LHCN-M2 (cell line): ENCODE results near the gene LOC101059915.
"Not testable (repeated sequence)": the region's sequence is repeated elsewhere in the genome, so short reads cannot be mapped to it uniquely, and the experiment has no call there.

Experiments used
- DNase-seq: peaks from one replicate; pipeline ENCODE4 v3.0.0-alpha.2; 2012; ENCODE audit warnings: low read depth

LOC101059915 gene

DNA sequence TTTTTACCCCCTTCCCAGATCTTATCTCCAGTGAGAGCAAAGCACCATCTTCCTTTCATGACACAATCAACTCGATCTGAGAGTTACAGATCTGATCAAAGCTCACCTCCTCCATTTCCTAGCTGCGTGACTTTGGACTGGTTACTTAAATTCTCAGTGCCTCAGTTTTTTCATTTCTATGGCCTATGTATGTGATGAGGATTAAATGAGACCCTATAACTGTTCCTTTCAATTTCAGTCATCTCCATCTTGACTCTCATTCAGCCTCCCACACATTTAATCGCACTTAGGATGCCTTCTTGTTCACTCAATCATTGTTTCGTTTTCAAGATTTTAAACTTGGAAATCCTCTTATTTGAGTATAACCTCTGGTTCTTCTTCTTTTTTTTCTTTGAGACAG lies 28.9 kb upstream of the LOC101059915 start:
- DNase-seq, result no peak

GRCh38 chrX:71640002-71640401 lies 27.3 kb upstream of the LOC101059915 start:
- DNase-seq, result no peak

DNA sequence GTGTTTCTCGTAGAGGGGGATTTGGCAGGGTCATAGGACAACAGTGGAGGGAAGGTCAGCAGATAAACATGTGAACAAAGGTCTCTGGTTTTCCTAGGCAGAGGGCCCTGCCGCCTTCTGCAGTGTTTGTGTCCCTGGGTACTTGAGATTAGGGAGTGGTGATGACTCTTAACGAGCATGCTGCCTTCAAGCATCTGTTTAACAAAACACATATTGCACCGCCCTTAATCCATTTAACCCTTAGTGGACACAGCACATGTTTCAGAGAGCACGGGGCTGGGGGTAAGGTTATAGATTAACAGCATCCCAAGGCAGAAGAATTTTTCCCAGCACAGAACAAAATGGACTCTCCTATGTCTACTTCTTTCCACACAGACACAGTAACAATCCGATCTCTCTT lies 22.9 kb upstream of the LOC101059915 start:
- not testable (repeated sequence) for DNase-seq

GRCh38 chrX:71650333-71650969 lies 16.9 kb upstream of the LOC101059915 start:
- DNase-seq, result no peak

- DNase-seq, result peak; percentile 42
Measured at GRCh38 chrX:71652405-71652804, 14.9 kb upstream of the LOC101059915 start.

DNA sequence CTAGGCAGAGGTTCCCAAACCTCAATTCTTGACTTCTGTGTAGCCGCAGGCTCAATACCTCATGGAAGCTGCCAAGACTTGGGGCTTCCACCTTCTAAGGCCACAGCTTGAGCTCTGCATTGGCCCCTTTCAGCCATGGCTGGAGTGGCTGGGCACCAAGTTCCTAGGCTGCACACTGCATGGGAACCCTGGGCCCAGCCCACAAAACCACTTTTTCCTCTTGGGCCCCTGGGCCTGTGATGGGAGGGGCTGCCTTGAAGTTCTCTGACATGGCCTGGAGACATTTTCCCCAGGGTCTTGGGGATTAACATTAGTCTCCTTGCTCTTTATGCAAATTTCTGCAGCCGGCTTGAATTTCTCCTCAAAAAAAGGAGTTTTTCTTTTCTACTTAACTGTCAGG lies 14.0 kb upstream of the LOC101059915 start:
- DNase-seq, result no peak

- DNase-seq, result no peak
Measured at GRCh38 chrX:71657267-71657666, 10.1 kb upstream of the LOC101059915 start.

GRCh38 chrX:71659342-71659741 lies 8.0 kb upstream of the LOC101059915 start:
- no peak for DNase-seq

DNA sequence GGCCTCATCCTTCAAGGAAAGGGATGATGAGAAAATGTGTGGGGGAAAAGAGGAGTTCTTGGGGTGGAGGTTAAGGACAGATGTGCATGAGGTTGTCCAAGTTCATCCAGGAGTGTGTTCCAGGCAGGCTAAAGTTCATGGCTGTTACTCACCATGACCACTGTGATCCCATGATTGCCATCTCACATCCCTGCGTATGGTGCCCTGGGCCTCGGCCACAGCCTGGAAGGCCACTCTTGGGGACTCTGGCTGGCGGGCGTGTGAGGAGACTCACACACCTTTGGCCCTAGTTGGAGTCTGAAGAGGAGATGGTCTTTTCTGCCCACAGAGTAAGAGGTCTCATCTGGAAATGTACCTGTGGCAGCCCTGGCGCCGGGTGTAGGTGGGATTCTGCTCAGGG lies 7.4 kb upstream of the LOC101059915 start:
- DNase-seq, result no peak

DNA sequence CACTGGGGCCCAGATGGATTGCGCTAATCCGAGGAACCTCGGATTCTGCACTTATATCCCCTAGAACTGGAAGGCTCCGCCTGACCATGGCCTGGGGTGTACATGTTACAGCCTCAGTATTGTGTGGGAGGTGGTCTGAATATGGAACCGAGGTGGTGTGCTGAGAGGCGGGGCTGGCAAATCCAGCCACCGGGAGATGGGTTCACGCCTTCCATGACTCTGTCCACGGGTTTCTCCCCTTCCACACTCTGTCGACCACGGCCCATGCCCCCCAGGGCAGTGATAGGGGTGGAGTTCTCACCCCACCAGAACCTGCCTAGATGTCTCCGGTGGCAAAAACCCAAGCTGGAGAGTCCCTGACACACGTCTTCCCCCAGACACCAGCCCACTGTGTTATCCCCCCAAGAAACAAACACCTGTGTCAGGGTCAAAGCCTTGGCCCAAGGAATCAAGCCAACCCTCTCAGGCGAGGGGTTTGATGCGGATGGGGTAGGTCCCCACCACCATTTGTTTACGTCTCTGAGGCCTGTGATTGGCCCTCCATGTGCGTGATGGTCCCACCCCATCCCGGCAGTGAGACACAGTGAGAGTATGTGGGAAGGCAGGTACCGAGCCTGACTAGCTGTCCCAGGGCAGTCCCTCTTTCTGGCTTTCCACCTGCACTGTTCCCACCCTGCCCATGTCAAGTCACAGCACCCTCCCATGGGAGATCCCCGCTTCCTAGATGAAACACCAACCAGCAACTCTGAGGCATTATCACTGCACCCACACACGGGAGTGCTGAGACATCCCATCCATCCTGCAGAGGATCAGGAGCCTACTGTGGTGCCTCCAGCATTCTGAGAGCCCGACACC lies 6.6 kb upstream of the LOC101059915 start:
- DNase-seq, result no peak

DNA sequence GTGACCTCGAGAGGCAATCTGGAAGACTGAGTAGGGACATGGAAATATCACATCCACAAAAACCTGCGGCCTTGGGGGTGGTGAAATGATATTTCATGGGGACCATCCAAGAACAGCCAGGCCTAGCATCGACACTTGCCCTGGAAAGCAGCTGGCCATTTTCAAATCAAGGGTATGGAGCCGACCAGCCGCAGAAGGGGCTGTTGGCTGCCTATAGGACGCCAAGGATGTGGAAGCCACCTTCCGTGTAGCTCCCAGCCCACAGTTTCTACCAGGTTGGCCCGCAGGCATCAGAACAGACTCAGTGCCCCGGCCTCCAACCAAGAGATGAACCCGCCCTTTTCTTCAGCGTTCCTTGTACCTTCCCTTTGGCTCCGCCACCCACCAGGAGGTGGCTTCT lies 5.4 kb upstream of the LOC101059915 start:
- no peak for DNase-seq

- DNase-seq, result not testable (repeated sequence)
Measured at GRCh38 chrX:71662654-71663053, 4.7 kb upstream of the LOC101059915 start.

DNA sequence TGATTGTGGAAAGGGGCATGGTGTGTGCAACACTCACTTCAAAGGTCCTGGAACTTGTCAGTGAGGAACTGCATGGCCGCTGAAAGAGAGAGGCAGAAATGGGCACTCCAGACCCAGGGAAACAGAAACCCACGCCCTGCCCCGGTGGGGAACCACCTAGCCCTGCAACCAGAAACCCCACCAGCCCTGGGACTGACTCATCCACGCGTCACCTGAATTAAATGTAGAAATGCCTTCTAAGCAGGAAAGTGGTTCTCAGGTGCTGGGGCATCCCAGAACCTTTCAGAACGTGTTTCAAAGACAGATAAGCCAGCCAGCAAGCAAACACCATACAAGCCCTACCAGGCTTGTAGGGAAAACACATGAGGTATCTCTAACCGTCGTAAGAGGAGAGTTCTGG lies 4.1 kb upstream of the LOC101059915 start:
- not testable (repeated sequence) for DNase-seq

DNA sequence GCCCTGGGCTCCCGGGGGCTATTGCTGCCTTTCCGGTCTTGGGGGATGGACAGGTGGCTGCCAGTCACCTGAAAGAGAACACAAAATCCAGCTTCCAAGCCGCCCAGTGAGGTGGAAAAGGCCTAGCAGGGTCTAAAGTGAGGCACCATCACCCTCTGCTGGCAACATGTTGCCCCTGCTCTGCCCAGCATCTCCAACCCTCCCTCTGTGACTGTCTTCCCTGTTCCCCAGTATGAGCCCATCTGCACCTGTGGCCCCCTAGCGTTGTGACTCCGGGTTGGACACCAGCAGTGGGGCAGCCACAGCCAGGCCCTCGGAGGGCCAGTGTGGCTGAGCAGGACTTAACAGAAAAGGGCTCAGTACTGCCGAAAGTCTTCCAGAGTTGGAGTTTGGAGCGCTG lies 3.1 kb upstream of the LOC101059915 start:
- DNase-seq, result not testable (repeated sequence)

DNA sequence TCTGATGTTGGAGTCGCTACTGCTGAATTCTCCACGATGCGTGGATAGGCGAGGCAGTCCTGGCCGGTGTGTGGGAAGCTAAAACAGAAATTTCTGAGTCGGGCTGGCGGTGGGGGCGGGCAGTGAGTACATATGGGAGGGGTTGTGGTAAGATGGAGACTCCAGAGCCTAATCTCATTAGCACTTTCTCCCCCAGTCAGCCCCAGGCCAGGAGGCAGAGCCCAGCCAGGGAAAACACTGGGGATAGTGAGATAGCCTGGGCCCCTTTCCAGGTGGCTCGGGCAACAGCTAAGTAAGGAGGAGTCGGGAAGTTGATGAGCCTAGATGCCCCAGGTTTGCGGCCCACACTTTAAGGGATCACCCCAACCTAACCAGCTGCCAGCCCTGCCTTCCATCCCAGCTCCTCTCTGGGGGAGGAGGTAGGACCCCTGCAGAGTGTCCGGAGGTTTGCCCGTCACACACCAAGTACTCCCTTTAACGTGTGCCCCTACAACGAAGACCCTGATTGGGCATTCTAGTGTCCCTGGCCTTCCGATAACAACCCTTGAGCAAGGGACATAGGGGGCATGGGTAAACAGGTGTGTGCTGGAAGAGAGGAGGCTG lies 2.4 kb upstream of the LOC101059915 start:
- DNase-seq, result no peak

DNA sequence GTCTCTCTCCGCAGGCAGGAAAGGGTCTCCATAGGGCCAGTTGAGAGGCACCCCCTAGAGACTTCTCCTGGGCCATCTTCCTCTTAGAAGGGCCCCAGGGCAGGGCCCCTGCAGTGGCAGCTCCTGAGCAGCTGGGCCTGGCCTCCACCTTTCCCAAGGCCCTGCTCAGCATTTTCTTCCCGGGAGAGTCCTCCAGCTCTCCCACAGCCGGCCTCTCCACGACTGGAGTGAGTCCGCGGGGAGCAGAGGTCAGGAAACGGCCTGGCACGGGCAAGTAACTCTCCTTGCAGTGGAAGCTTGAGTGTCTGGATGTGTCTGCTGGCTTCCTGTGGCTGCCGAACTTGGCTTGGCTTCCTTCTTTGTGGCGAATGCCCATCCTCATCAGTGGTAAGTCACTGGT lies 1.6 kb upstream of the LOC101059915 start:
- no peak for DNase-seq

DNA sequence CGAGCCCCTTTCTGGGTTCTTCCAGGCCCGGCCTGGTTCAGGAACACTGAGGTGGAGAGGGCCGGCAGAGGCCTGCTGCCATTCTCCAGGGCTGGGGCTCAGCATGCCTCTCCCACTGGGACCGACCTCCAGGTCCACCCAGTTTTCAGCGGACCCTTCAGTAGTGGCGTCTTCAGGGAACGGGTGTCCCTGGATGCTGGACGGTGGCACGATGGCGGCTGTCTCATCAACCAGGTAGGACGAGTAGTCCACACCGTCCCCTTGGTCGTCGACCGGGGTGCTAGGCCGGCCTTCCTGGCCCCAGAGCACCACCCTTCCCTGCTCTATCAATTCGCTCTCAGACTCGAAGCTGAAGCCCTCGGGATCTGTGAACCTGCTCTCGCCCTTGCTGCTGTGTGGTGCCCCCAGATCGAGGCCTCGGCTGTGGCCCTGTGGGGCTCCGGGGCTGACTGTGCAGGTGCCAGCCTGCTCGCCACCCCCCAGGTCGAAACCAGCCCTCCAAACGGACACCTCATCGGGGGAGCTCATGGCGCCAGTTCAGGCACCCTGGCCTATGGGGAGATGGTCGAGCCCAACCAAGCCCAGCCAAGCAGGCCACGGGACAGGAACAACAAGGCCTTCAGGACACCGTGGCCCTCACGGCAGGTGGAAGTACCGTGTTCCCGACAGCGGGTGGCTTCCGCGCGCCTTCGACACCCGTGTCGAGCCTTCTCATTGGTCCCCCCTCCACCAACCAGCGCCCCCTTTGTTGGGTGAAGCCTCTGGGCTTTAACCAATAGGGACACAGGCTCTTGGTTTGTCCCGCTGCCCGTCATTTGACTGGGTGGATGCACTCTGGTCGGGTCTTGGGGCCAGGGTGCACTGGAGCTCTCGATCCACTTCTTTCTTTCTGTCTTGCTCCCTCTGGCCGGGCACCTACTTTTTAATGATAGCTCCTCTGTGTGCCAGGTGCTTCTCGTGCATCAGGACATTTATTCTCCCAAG lies 814 bp upstream of the LOC101059915 start:
- no peak for DNase-seq

DNA sequence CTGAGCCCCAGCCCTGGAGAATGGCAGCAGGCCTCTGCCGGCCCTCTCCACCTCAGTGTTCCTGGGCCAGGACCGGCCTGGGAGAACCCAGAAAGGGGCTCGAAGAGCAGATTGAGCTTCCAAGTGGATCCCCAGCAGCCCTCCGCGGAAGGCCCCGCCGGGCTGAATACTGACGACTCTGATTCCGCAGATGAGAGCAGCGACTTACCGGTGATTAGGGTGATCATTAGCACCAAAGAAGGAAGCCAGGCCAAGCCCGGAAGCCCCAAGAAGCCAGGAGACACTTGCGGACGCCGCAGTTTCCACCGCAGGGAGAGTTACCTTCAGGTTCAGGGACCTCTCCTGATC lies 876 bp downstream of the LOC101059915 start:
- no peak for DNase-seq

DNA sequence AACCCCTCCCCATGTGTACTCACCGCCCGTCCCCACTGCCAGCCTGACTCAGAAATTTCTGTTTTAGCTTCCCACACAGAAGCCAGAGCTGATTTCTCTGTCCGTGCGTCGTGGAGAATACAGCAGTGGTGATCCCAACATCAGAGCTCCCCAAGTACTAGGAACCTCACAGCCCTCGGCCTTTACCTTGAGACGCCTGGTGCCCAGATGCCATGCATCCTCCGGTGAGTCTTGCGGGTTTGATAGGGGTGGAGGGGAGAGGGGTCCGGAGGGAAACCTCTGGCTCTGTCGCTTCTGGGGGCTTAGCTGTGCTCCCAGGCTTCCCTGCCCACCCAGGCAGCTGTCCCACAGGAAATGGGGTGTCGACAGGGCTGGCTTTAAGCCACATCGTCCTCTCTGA lies 2.1 kb downstream of the LOC101059915 start:
- no peak for DNase-seq

GRCh38 chrX:71669947-71670346 lies 2.6 kb downstream of the LOC101059915 start:
- DNase-seq, result not testable (repeated sequence)

- DNase-seq, result no peak
Measured at GRCh38 chrX:71671043-71671780, 3.9 kb downstream of the LOC101059915 start.
